ENCODE data around the gene GNGT1. TPM values are rescaled to one million over a fixed set of nuclear protein-coding genes. Genes with fewer than 3 reads are reported as not detected.

GNGT1 gene
- total and polyA plus RNA-seq, 2 of the 13 experiments (the other 11 are each of a cell fraction or from before 2014, with no cell fraction given): not detected

- Histone ChIP-seq H3K9me3 (ENCODE audit: low read length) (no peaks in the 10 kb centered on the region), H3K79me2 (ENCODE audit: insufficient read depth, low read length) (no peaks in the 10 kb centered on the region), H3K36me3 (replicated peaks in 1 of 2; ENCODE audit: control insufficient read depth in 1 of 2, insufficient read depth in 2 of 2, low read length in 2 of 2) (no peaks in the 10 kb centered on the region), H2AFZ (ENCODE audit: low read length) (no peak overlapping the region), H3K4me1 (ENCODE audit: insufficient read depth, low read length) (no peaks in the 10 kb centered on the region), H3K4me3 (replicated peaks in 1 of 3; ENCODE audit: insufficient read depth in 1 of 3, low read depth in 2 of 3, low read length in 3 of 3) (no peak overlapping the region), H3K4me2 (ENCODE audit: low read depth, low read length) (no peak overlapping the region), H3K27ac (ENCODE audit: extremely low read length, insufficient read depth, low read length) (no peak overlapping the region), H3K27me3 (ENCODE audit: control insufficient read depth in 1 of 2, insufficient read depth in 2 of 2, low read length in 2 of 2) (no peaks in the 10 kb centered on the region), H4K20me1 (ENCODE audit: insufficient read depth, low read length) (no peaks in the 10 kb centered on the region), H3K9ac (ENCODE audit: insufficient read depth, low read depth, low read length) (no peak overlapping the region)
- DNase-seq (ENCODE audit: low spot score) (no peak), ATAC-seq (no peak), FAIRE-seq (no peak)
- POLR2A ChIA-PET: no interaction called here
- CTCF ChIA-PET (ENCODE audit: low intra/inter-chr PET ratio, low total read pairs): no interaction called here
- WGBS (ENCODE audit: low lambda C conversion rate): 12% methylated on average over 3 of the region's 3 CpGs
- intact Hi-C loops (cut with micrococcal nuclease; ENCODE audit: unreplicated experiment): no loop called here
- TF ChIP-seq ZNF33A (CRISPR knock-in tag; IDR thresholded peaks at IDR 0.05; ENCODE audit: borderline replicate concordance) (no peak), ZNF775 (CRISPR knock-in tag; IDR thresholded peaks at IDR 0.05; ENCODE audit: borderline replicate concordance) (no peak), TOPORS (CRISPR knock-in tag; IDR thresholded peaks at IDR 0.05) (no peak), BRD4 (CRISPR knock-in tag; IDR thresholded peaks at IDR 0.05) (no peak)
- no TSS peak for BruUV-seq (replicated peaks)
- in situ Hi-C loops (cut with HindIII; ENCODE audit: extremely low pct_ligation_motif_present, low pct_unique_long_range_greater_than_20kb): no loop called here
Observed at GRCh38 chr7:93877742-93878141, 28.6 kb upstream of the GNGT1 start.

- Histone ChIP-seq H3K9ac (ENCODE audit: insufficient read depth, low read depth, low read length) (no peak overlapping the region), H2AFZ (ENCODE audit: low read length) (no peak overlapping the region), H3K4me1 (ENCODE audit: insufficient read depth, low read length) (no peaks in the 10 kb centered on the region), H3K36me3 (replicated peaks in 1 of 2; ENCODE audit: control insufficient read depth in 1 of 2, insufficient read depth in 2 of 2, low read length in 2 of 2) (no peaks in the 10 kb centered on the region), H3K27ac (ENCODE audit: extremely low read length, insufficient read depth, low read length) (no peak overlapping the region), H3K4me2 (ENCODE audit: low read depth, low read length) (no peak overlapping the region), H3K4me3 (replicated peaks in 1 of 3; ENCODE audit: insufficient read depth in 1 of 3, low read depth in 2 of 3, low read length in 3 of 3) (no peak overlapping the region), H3K79me2 (ENCODE audit: insufficient read depth, low read length) (no peaks in the 10 kb centered on the region), H3K27me3 (ENCODE audit: control insufficient read depth in 1 of 2, insufficient read depth in 2 of 2, low read length in 2 of 2) (no peaks in the 10 kb centered on the region), H3K9me3 (ENCODE audit: low read length) (no peaks in the 10 kb centered on the region), H4K20me1 (ENCODE audit: insufficient read depth, low read length) (no peaks in the 10 kb centered on the region)
- intact Hi-C loops (cut with micrococcal nuclease; ENCODE audit: unreplicated experiment) (no loop called here), in situ Hi-C loops (cut with HindIII; ENCODE audit: extremely low pct_ligation_motif_present, low pct_unique_long_range_greater_than_20kb) (no loop called here)
- no TSS peak for BruUV-seq (replicated peaks)
- ChIA-PET CTCF (ENCODE audit: low intra/inter-chr PET ratio, low total read pairs) (no interaction called here), POLR2A (no interaction called here)
- FAIRE-seq: no peak
- no peak for ATAC-seq
- DNase-seq (ENCODE audit: low spot score): no peak
- TF ChIP-seq HOMEZ (CRISPR knock-in tag; IDR thresholded peaks at IDR 0.05; ENCODE audit: low read depth) (no peak), RBFOX2 (IDR thresholded peaks at IDR 0.05; ENCODE audit: low read depth, low read length) (no peak), ZNF761 (CRISPR knock-in tag; conservative IDR thresholded peaks at IDR 0.05) (no peak), ZNF260 (CRISPR knock-in tag; IDR thresholded peaks at IDR 0.05; ENCODE audit: borderline replicate concordance, low read depth) (no peak), ZNF20 (CRISPR knock-in tag; IDR thresholded peaks at IDR 0.05) (no peak), MLXIP (CRISPR knock-in tag; IDR thresholded peaks at IDR 0.05; ENCODE audit: borderline replicate concordance) (no peak), HOXA5 (CRISPR knock-in tag; IDR thresholded peaks at IDR 0.05) (no peak), ZBTB2 (CRISPR knock-in tag; IDR thresholded peaks at IDR 0.05; ENCODE audit: low read depth) (no peak), ZNF746 (CRISPR knock-in tag; IDR thresholded peaks at IDR 0.05) (no peak)
Observed at GRCh38 chr7:93879356-93879755, 27.0 kb upstream of the GNGT1 start.

Data from HepG2 (cell line).